ENCODE measurements around the gene TAPBP.
"Not testable (repeated sequence)": the region's sequence is repeated elsewhere in the genome, so short reads cannot be mapped to it uniquely, and the experiment has no call there.

The TAPBP gene

GRCh38 chr6:33313709-33314514 is at the start of gene TAPBP:
TSS of gene TAPBP (minus strand) at chr6:33314078. CDS start at chr6:33314041, 37 bp downstream.
- DNase-seq = peak; percentile 76 to 87 (median 78)

- DNase-seq = not testable (repeated sequence)
Measured at GRCh38 chr6:33363486-33363885, 49.6 kb upstream of the TAPBP start.

- DNase-seq = no peak
Measured at GRCh38 chr6:33359331-33359730, 45.5 kb upstream of the TAPBP start.

- DNase-seq = not testable (repeated sequence)
Measured at GRCh38 chr6:33357160-33357871, 43.4 kb upstream of the TAPBP start.

GRCh38 chr6:33356295-33356694 is 42.4 kb upstream of the TAPBP start:
- no peak for DNase-seq

GRCh38 chr6:33355860-33356259 is 42.0 kb upstream of the TAPBP start:
- DNase-seq = not testable (repeated sequence)

GRCh38 chr6:33347816-33348215 is 33.9 kb upstream of the TAPBP start:
- DNase-seq = no peak

- not testable (repeated sequence) for DNase-seq
Measured at GRCh38 chr6:33346972-33347371, 33.1 kb upstream of the TAPBP start.

- DNase-seq = peak; percentile 48 to 89 (median 74)
Measured at GRCh38 chr6:33344701-33345697, 31.1 kb upstream of the TAPBP start.

- peak; percentile 48 to 91 (median 80) for DNase-seq
Measured at GRCh38 chr6:33343953-33344611, 30.2 kb upstream of the TAPBP start.

- peak in 1 of 6 experiments; percentile 40 for DNase-seq
Measured at GRCh38 chr6:33343606-33343952, 29.7 kb upstream of the TAPBP start.

GRCh38 chr6:33339193-33339592 is 25.3 kb upstream of the TAPBP start:
- DNase-seq = no peak

GRCh38 chr6:33336495-33336894 is 22.6 kb upstream of the TAPBP start:
- no peak for DNase-seq

- DNase-seq = no peak
Measured at GRCh38 chr6:33335916-33336315, 22.0 kb upstream of the TAPBP start.

- DNase-seq = no peak
Measured at GRCh38 chr6:33333666-33334065, 19.8 kb upstream of the TAPBP start.

GRCh38 chr6:33330736-33331135 is 16.9 kb upstream of the TAPBP start:
- no peak for DNase-seq

- no peak for DNase-seq
Measured at GRCh38 chr6:33329058-33329457, 15.2 kb upstream of the TAPBP start.

- DNase-seq = no peak
Measured at GRCh38 chr6:33324125-33324524, 10.2 kb upstream of the TAPBP start.

GRCh38 chr6:33323623-33323948 is 9.7 kb upstream of the TAPBP start:
- no peak for DNase-seq

- no peak for DNase-seq
Measured at GRCh38 chr6:33321227-33321626, 7.3 kb upstream of the TAPBP start.

- no peak for DNase-seq
Measured at GRCh38 chr6:33320315-33321181, 6.7 kb upstream of the TAPBP start.

GRCh38 chr6:33319939-33320314 is 6.0 kb upstream of the TAPBP start:
- no peak for DNase-seq

Measured in stimulated activated naive CD4-positive, alpha-beta T cell (primary cell).